Ishikawa (cell line): ENCODE results near the gene GPRC5D.

ENCODE experiments used
- CEBPB ChIP-seq: IDR thresholded peaks from 2 replicates; pipeline ENCODE4 v1.6.1; 2012
- EGR1 ChIP-seq: IDR thresholded peaks from 2 replicates; pipeline ENCODE4 v1.6.1; 2012
- EP300 ChIP-seq: IDR thresholded peaks from 2 replicates; pipeline ENCODE4 v1.6.1; 2012; ENCODE audit warnings: borderline replicate concordance
- FOXM1 ChIP-seq: IDR thresholded peaks from 2 replicates; pipeline ENCODE4 v1.6.1; 2012; ENCODE audit warnings: low read depth, borderline replicate concordance
- NFIC ChIP-seq: IDR thresholded peaks from 2 replicates; pipeline ENCODE4 v1.6.1; 2012
- RAD21 ChIP-seq: IDR thresholded peaks from 2 replicates; pipeline ENCODE4 v1.6.1; 2012; ENCODE audit warnings: low read depth
- TAF1 ChIP-seq: IDR thresholded peaks from 2 replicates; pipeline ENCODE4 v1.6.1; 2012; ENCODE audit warnings: low read depth, mild to moderate bottlenecking
- TCF12 ChIP-seq: IDR thresholded peaks from 2 replicates; pipeline ENCODE4 v1.6.1; 2012; ENCODE audit warnings: low read depth
- TF ChIP-seq, protein P1 (sequence below): IDR thresholded peaks from 2 replicates; pipeline ENCODE4 v1.6.1; 2012; ENCODE audit warnings: low read depth, mild to moderate bottlenecking
- TF ChIP-seq, protein P2 (sequence below): IDR thresholded peaks from 2 replicates; pipeline ENCODE4 v1.6.1; 2012

DNA sequence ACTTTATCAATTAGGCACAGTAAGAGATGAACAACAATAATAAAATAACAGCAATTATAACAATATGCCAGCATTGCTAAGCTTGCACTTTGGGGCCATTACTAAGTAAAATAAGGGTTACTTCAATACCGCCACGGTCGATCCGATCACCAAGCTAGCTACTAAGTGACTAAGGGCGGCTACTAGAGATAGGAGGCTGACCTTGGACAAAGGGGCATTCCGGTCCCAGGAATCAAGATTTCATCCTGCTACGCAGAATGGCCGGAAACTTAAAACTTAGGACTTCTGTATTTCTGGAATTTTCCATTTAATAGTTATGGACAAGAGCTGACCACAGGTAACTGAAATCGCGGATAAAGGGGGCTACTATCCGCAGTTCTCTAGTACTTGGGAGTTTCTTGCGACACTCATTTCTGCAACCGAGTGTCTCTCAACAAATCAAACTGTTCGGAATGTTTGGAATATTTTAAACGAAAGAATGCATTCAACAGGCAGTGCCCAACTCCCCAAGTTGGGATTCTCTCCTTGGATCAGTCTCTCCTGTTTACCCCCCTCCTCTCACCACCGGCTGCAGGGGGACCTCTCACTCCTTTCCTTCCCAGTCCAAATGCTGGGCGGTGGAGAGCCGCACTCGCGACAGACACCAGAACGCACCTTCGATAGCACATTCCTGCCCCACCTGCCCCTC lies 47.4 kb upstream of the GPRC5D start:
- no peak for TF ChIP-seq TAF1
- TF ChIP-seq RAD21, result no peak
- TF ChIP-seq EP300, result no peak
- TF ChIP-seq, protein P1, sequence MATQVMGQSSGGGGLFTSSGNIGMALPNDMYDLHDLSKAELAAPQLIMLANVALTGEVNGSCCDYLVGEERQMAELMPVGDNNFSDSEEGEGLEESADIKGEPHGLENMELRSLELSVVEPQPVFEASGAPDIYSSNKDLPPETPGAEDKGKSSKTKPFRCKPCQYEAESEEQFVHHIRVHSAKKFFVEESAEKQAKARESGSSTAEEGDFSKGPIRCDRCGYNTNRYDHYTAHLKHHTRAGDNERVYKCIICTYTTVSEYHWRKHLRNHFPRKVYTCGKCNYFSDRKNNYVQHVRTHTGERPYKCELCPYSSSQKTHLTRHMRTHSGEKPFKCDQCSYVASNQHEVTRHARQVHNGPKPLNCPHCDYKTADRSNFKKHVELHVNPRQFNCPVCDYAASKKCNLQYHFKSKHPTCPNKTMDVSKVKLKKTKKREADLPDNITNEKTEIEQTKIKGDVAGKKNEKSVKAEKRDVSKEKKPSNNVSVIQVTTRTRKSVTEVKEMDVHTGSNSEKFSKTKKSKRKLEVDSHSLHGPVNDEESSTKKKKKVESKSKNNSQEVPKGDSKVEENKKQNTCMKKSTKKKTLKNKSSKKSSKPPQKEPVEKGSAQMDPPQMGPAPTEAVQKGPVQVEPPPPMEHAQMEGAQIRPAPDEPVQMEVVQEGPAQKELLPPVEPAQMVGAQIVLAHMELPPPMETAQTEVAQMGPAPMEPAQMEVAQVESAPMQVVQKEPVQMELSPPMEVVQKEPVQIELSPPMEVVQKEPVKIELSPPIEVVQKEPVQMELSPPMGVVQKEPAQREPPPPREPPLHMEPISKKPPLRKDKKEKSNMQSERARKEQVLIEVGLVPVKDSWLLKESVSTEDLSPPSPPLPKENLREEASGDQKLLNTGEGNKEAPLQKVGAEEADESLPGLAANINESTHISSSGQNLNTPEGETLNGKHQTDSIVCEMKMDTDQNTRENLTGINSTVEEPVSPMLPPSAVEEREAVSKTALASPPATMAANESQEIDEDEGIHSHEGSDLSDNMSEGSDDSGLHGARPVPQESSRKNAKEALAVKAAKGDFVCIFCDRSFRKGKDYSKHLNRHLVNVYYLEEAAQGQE, result no peak
- 0 out of 2 replicates have a peak, but pooled peaks have one; percentile 52 for TF ChIP-seq CEBPB
- TF ChIP-seq, protein P2, sequence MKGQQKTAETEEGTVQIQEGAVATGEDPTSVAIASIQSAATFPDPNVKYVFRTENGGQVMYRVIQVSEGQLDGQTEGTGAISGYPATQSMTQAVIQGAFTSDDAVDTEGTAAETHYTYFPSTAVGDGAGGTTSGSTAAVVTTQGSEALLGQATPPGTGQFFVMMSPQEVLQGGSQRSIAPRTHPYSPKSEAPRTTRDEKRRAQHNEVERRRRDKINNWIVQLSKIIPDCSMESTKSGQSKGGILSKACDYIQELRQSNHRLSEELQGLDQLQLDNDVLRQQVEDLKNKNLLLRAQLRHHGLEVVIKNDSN, result no peak
- TF ChIP-seq TCF12, result no peak
- TF ChIP-seq EGR1, result no peak
- TF ChIP-seq FOXM1, result no peak
- no peak for TF ChIP-seq NFIC
